ENCODE results near the gene LYRM7.

LYRM7 gene

DNA sequence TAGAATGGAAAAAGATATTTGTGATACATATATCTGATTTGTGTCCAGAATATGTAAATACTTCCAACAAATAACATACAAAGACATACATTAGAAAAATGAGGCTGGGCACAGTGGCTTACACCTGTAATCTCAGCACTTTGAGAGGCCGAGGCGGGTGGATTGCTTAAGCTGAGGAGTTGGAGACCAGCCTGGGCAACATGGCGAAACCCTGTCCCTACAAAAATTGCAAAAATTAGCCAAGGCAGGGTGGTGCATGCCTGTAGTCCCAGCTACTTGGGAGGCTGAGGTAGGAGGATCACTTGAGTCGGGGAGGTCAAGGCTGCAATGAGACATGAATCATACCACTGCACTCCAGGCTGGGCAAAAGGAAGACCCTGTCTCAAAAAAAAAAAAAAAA lies 47.0 kb downstream of the LYRM7 start:
- H3K27me3 Mint-ChIP-seq, result no peaks in the 10 kb centered on the region
- peaks cover 38% of the 10 kb centered on the region for H3K4me1 Mint-ChIP-seq (ENCODE audit: low read depth)
- no peaks in the 10 kb centered on the region for H3K9me3 Mint-ChIP-seq
- intact Hi-C loops (cut with micrococcal nuclease), result no loop called here
- no peak overlapping the region for H3K27ac Mint-ChIP-seq
- H3K36me3 Mint-ChIP-seq (ENCODE audit: low read depth), result peaks cover 7% of the 10 kb centered on the region
- no peak overlapping the region for H3K4me3 Mint-ChIP-seq

- intact Hi-C loops (cut with micrococcal nuclease), result no loop called here
- Mint-ChIP-seq H3K36me3 (ENCODE audit: low read depth) (peaks cover 7% of the 10 kb centered on the region), H3K27ac (no peak overlapping the region), H3K27me3 (no peaks in the 10 kb centered on the region), H3K9me3 (no peaks in the 10 kb centered on the region), H3K4me3 (no peak overlapping the region), H3K4me1 (ENCODE audit: low read depth) (peaks cover 37% of the 10 kb centered on the region)
These were observed 47.6 kb downstream of the LYRM7 start for GRCh38 chr5:131218392-131218791.

- no peaks in the 10 kb centered on the region for H3K27me3 Mint-ChIP-seq
- intact Hi-C loops (cut with micrococcal nuclease), result loop anchor here (5.0 kb wide), 1 partner anchor 58 kb away; no protein-coding TSS in a partner anchor
These were observed 49.8 kb downstream of the LYRM7 start for GRCh38 chr5:131220566-131220965.

DNA sequence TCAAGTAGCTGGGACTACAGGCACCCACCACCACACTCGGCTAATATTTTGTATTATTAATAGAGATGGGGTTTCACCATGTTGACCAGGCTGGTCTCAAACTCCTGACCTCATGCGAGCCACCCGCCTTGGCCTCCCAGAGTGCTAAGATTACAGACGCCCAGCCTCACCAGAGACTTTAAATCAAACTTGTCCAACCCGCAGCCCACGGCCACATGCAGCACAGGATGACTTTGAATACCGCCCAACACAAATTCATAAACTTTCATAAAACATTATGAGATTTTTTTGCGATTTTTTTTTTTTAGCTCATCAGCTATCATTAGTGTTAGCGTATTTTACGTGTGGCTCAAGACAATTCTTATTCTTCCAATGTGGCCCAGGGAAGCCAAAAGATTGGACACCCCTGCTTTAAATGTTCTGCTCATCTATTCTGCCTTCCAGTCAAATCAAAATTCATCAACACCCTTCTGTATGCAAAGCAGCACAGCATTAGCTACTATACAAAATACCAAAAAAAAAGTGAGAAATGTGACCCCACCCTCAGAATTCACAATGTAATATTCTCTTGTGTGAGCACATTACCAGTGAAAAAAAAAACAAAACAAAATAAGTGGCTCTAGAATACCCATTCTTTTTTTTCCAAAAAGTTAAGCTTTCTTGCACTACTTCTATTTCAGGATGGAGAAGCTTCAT lies 50.4 kb downstream of the LYRM7 start:
- Mint-ChIP-seq H3K27ac (no peak overlapping the region), H3K9me3 (no peaks in the 10 kb centered on the region), H3K4me3 (no peak overlapping the region), H3K27me3 (no peaks in the 10 kb centered on the region), H3K36me3 (ENCODE audit: low read depth) (peaks cover 7% of the 10 kb centered on the region), H3K4me1 (ENCODE audit: low read depth) (peaks cover 24% of the 10 kb centered on the region)
- intact Hi-C loops (cut with micrococcal nuclease), result loop anchor here (5.0 kb wide), 1 partner anchor 59 kb away; no protein-coding TSS in a partner anchor

More at GRCh38 chr5:131220566-131220965, 49.8 kb downstream of the LYRM7 start:
- Mint-ChIP-seq H3K9me3 (no peaks in the 10 kb centered on the region), H3K27ac (no peak overlapping the region), H3K4me1 (ENCODE audit: low read depth) (peaks cover 24% of the 10 kb centered on the region), H3K36me3 (ENCODE audit: low read depth) (peaks cover 7% of the 10 kb centered on the region), H3K4me3 (no peak overlapping the region)

GRCh38 chr5:131221888-131222287 lies 51.1 kb downstream of the LYRM7 start:
- intact Hi-C loops (cut with micrococcal nuclease), result loop anchor here (5.0 kb wide), 1 partner anchor 60 kb away; no protein-coding TSS in a partner anchor
- Mint-ChIP-seq H3K4me1 (ENCODE audit: low read depth) (peaks cover 24% of the 10 kb centered on the region), H3K27me3 (no peaks in the 10 kb centered on the region), H3K27ac (no peak overlapping the region), H3K9me3 (no peaks in the 10 kb centered on the region), H3K36me3 (ENCODE audit: low read depth) (peaks cover 7% of the 10 kb centered on the region), H3K4me3 (no peak overlapping the region)

GRCh38 chr5:131222731-131223130 lies 52.0 kb downstream of the LYRM7 start:
- Mint-ChIP-seq H3K27ac (no peak overlapping the region), H3K27me3 (no peaks in the 10 kb centered on the region), H3K4me1 (ENCODE audit: low read depth) (peaks cover 23% of the 10 kb centered on the region), H3K9me3 (no peaks in the 10 kb centered on the region), H3K36me3 (ENCODE audit: low read depth) (peaks cover 6% of the 10 kb centered on the region), H3K4me3 (no peak overlapping the region)
- intact Hi-C loops (cut with micrococcal nuclease), result loop anchor here (5.0 kb wide), 1 partner anchor 60 kb away; no protein-coding TSS in a partner anchor

GRCh38 chr5:131223751-131224386 lies 53.1 kb downstream of the LYRM7 start:
- Mint-ChIP-seq H3K27ac (no peak overlapping the region), H3K4me1 (ENCODE audit: low read depth) (peaks cover 18% of the 10 kb centered on the region), H3K27me3 (no peaks in the 10 kb centered on the region), H3K9me3 (no peaks in the 10 kb centered on the region), H3K4me3 (no peak overlapping the region), H3K36me3 (ENCODE audit: low read depth) (no peaks in the 10 kb centered on the region)
- intact Hi-C loops (cut with micrococcal nuclease), result loop anchor here (1.0 to 5.0 kb wide), 3 partner anchors 15 to 62 kb away; no protein-coding TSS in a partner anchor

DNA sequence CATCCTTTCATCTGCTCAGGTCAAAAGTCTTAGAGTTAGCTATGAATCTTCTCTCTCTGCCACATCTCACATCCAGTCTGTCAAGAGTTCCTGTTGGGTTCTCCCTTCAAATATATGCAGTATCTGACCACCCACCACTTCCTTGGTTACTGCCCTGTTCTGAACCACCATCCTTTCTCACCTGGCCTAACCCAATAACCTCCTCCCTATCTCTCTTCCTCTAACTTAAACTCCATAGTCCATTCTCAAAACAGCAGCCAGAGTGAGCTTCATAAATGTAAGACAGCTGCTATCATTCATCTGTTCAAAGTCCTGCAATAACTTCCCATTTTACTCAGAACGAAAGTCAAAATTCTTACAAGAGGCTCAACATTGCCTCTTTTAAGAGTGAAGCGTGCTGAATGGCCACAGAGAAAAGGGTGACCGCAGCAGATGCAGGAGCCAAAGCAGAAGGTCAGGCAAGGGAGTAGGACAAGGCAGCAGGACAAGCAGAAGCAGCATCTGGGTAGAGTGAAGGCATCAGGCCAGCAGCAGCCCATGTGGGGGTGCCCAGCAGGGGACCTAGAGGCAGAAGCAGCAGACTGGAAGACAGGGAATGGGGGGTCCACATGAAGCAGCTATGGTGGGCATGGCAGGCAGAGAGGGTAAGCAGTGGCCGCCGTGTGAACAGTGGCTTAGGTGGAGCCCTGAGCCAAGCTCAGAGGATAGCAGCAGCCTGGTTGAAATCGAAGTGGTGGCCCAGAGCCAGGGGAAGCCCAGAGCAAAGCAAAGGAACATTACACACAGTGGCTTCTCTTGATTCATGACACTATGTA lies 53.9 kb downstream of the LYRM7 start:
- Mint-ChIP-seq H3K4me1 (ENCODE audit: low read depth) (peaks cover 16% of the 10 kb centered on the region), H3K9me3 (no peaks in the 10 kb centered on the region), H3K4me3 (no peak overlapping the region), H3K27me3 (no peaks in the 10 kb centered on the region), H3K27ac (no peak overlapping the region), H3K36me3 (ENCODE audit: low read depth) (no peaks in the 10 kb centered on the region)
- intact Hi-C loops (cut with micrococcal nuclease), result loop anchor here (1.0 to 5.0 kb wide), 3 partner anchors 16 to 62 kb away; no protein-coding TSS in a partner anchor

DNA sequence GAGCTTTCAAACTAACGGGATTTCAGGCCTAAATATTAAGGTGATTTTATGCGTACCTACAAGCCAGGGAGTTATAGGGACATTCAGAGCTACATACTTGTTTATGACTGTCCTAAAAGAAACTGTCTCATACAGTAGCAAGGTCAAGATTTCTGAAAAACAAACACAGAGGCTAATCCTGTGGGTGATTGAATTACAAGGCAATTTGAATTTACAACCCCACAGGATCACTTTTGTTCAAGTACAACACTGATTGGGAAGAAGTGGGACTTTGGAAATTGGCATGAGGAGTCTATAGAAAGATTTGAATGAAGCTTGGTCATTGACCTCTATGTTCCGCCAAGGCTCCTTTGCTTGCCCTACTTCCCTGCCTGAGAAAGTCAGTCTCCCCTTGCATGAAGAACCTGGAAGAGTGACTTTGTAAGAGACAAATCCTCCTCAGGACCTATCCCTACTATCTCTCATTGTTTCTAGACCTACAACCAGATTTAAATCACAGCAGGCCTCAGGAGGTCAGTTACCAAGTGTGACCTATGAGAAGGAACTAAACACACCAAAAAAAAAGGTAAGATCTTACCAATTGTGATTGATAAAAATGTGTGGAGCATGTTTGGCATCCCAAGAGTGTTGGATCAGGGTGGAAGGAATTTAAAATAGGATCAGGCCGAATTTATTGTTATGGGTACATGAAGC lies 54.7 kb downstream of the LYRM7 start:
- Mint-ChIP-seq H3K9me3 (no peaks in the 10 kb centered on the region), H3K27me3 (no peaks in the 10 kb centered on the region)
- intact Hi-C loops (cut with micrococcal nuclease), result loop anchor here (2.0 kb wide), 1 partner anchor 17 kb away; no protein-coding TSS in a partner anchor

GRCh38 chr5:131226899-131227298 lies 56.2 kb downstream of the LYRM7 start:
- Mint-ChIP-seq H3K27ac (no peak overlapping the region), H3K27me3 (no peaks in the 10 kb centered on the region), H3K9me3 (no peaks in the 10 kb centered on the region), H3K36me3 (ENCODE audit: low read depth) (no peaks in the 10 kb centered on the region), H3K4me1 (ENCODE audit: low read depth) (peaks cover 1% of the 10 kb centered on the region), H3K4me3 (no peak overlapping the region)
- intact Hi-C loops (cut with micrococcal nuclease), result no loop called here

More for the DNA sequence above, 54.7 kb downstream of the LYRM7 start:
- Mint-ChIP-seq H3K36me3 (ENCODE audit: low read depth) (no peaks in the 10 kb centered on the region), H3K4me1 (ENCODE audit: low read depth) (peaks cover 9% of the 10 kb centered on the region), H3K27ac (no peak overlapping the region), H3K4me3 (no peak overlapping the region)

GRCh38 chr5:131228646-131229045 lies 57.9 kb downstream of the LYRM7 start:
- no peaks in the 10 kb centered on the region for H3K27me3 Mint-ChIP-seq
- H3K4me1 Mint-ChIP-seq (ENCODE audit: low read depth), result no peaks in the 10 kb centered on the region
- intact Hi-C loops (cut with micrococcal nuclease), result no loop called here
- H3K9me3 Mint-ChIP-seq, result no peaks in the 10 kb centered on the region
- no peak overlapping the region for H3K4me3 Mint-ChIP-seq
- no peaks in the 10 kb centered on the region for H3K36me3 Mint-ChIP-seq (ENCODE audit: low read depth)
- H3K27ac Mint-ChIP-seq, result no peak overlapping the region

- H3K4me3 Mint-ChIP-seq, result no peak overlapping the region
- no peak overlapping the region for H3K27ac Mint-ChIP-seq
- H3K36me3 Mint-ChIP-seq (ENCODE audit: low read depth), result no peaks in the 10 kb centered on the region
- no peaks in the 10 kb centered on the region for H3K9me3 Mint-ChIP-seq
- intact Hi-C loops (cut with micrococcal nuclease), result no loop called here
- no peaks in the 10 kb centered on the region for H3K4me1 Mint-ChIP-seq (ENCODE audit: low read depth)
- no peaks in the 10 kb centered on the region for H3K27me3 Mint-ChIP-seq
These were observed 58.9 kb downstream of the LYRM7 start for GRCh38 chr5:131229623-131230022.

- H3K27ac Mint-ChIP-seq, result no peak overlapping the region
- H3K9me3 Mint-ChIP-seq, result no peaks in the 10 kb centered on the region
- intact Hi-C loops (cut with micrococcal nuclease), result no loop called here
- no peak overlapping the region for H3K4me3 Mint-ChIP-seq
- no peaks in the 10 kb centered on the region for H3K36me3 Mint-ChIP-seq (ENCODE audit: low read depth)
- H3K4me1 Mint-ChIP-seq (ENCODE audit: low read depth), result no peaks in the 10 kb centered on the region
- H3K27me3 Mint-ChIP-seq, result no peaks in the 10 kb centered on the region
These were observed 59.7 kb downstream of the LYRM7 start for GRCh38 chr5:131230406-131230805.

All from dendritic cell treated with granulocyte-macrophage colony-stimulating factor and Interleukin-4, amounts not matched to agents 40 ng/mL and 50 ng/mL, for 4 days (primary cell).